GM10847 (cell line): ENCODE data around the gene TEX22.

Experiments
- POLR2A ChIP-seq: IDR thresholded peaks from 2 replicates; pipeline ENCODE4 v1.6.1; 2011; ENCODE audit not compliant: insufficient read length; ENCODE audit errors: extremely low read depth

Gene TEX22

GRCh38 chr14:105427412-105427811, 29.1 kb downstream of the TEX22 start:
- no peak for TF ChIP-seq POLR2A

GRCh38 chr14:105427936-105428485, 29.7 kb downstream of the TEX22 start:
- TF ChIP-seq POLR2A: no peak

GRCh38 chr14:105430042-105430441, 31.7 kb downstream of the TEX22 start:
- no peak for TF ChIP-seq POLR2A

GRCh38 chr14:105430565-105430964, 32.2 kb downstream of the TEX22 start:
- no peak for TF ChIP-seq POLR2A

GRCh38 chr14:105431256-105431655, 32.9 kb downstream of the TEX22 start:
- TF ChIP-seq POLR2A: no peak

GRCh38 chr14:105432657-105433056, 34.3 kb downstream of the TEX22 start:
- no peak for TF ChIP-seq POLR2A

GRCh38 chr14:105433161-105433605, 34.8 kb downstream of the TEX22 start:
- TF ChIP-seq POLR2A: no peak

- no peak for TF ChIP-seq POLR2A
Observed at GRCh38 chr14:105436402-105436801, 38.1 kb downstream of the TEX22 start.

- no peak for TF ChIP-seq POLR2A
Observed at GRCh38 chr14:105436891-105437722, 38.8 kb downstream of the TEX22 start.

GRCh38 chr14:105437723-105438500, 39.6 kb downstream of the TEX22 start:
- no peak for TF ChIP-seq POLR2A

- TF ChIP-seq POLR2A: no peak
Observed at GRCh38 chr14:105439179-105439578, 40.8 kb downstream of the TEX22 start.

GRCh38 chr14:105439710-105440553, 41.6 kb downstream of the TEX22 start:
- no peak for TF ChIP-seq POLR2A

- no peak for TF ChIP-seq POLR2A
Observed at GRCh38 chr14:105440554-105440900, 42.2 kb downstream of the TEX22 start.

GRCh38 chr14:105440992-105441391, 42.7 kb downstream of the TEX22 start:
- TF ChIP-seq POLR2A: no peak

- TF ChIP-seq POLR2A: no peak
Observed at GRCh38 chr14:105442125-105442524, 43.8 kb downstream of the TEX22 start.
